ENCODE data around the gene PKN2. TPM values are rescaled to one million over a fixed set of nuclear protein-coding genes. Genes with fewer than 3 reads are reported as not detected.

PKN2 gene
- total RNA-seq, 1 experiment from 2014 or later, result 33.4 TPM

GRCh38 chr1:88802950-88803349, 118.9 kb downstream of the PKN2 start:
- ChIA-PET POLR2A (no interaction called here), CTCF (no interaction called here)
- no peak overlapping the region for H3K27ac Mint-ChIP-seq (ENCODE audit: unreplicated experiment)
- H3K27me3 Mint-ChIP-seq (ENCODE audit: insufficient read depth, unreplicated experiment), result no peaks in the 10 kb centered on the region
- intact Hi-C loops (cut with micrococcal nuclease; ENCODE audit: unreplicated experiment), result no loop called here
- BruUV-seq (replicated peaks), result no TSS peak
- peaks cover 31% of the 10 kb centered on the region for H3K36me3 Mint-ChIP-seq (ENCODE audit: insufficient read depth, unreplicated experiment)
- Histone ChIP-seq H3K36me3 (ENCODE audit: control insufficient read depth, insufficient read depth, low read length) (no peaks in the 10 kb centered on the region), H3K27me3 (replicated peaks; ENCODE audit: control insufficient read depth, insufficient read depth, low read length) (no peaks in the 10 kb centered on the region), H3K4me3 (ENCODE audit: low read depth, low read length) (no peak overlapping the region), H3K9me3 (no peaks in the 10 kb centered on the region), H3K4me1 (no peaks in the 10 kb centered on the region)
- no peaks in the 10 kb centered on the region for H3K4me1 Mint-ChIP-seq (ENCODE audit: low read depth, unreplicated experiment)
- H3K9me3 Mint-ChIP-seq (ENCODE audit: unreplicated experiment), result no peaks in the 10 kb centered on the region
- no peak for TF ChIP-seq CTCF (IDR thresholded peaks at IDR 0.05; ENCODE audit: insufficient read depth in 1 of 2, low read depth in 1 of 2, low read length in 1 of 2, severe bottlenecking in 1 of 2, unreplicated experiment in 1 of 2)
- no peak overlapping the region for H3K4me3 Mint-ChIP-seq (ENCODE audit: unreplicated experiment)
- no peak for DNase-seq

DNA sequence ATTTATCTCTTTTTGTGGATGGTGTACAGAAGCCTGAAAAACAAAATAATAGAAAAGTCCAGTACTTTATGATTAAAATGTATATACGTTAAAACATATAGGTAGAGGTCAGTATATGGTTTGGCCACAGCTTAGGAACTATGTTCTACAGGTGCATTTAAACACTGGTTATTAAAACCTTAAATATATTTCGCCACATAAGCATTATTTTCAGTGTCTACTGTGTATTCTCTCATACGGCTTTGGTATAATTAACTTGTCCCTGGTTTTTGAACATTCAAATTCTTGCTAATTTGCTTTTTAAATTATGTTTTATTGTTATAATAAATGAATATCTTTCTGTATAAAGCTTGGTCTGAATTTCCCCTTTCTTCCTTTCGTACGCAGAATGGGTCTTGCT, 119.4 kb downstream of the PKN2 start:
- no peaks in the 10 kb centered on the region for H3K4me1 ChIP-seq
- ChIA-PET POLR2A (no interaction called here), CTCF (no interaction called here)
- BruUV-seq (replicated peaks), result no TSS peak
- no peaks in the 10 kb centered on the region for H3K27me3 ChIP-seq (replicated peaks; ENCODE audit: control insufficient read depth, insufficient read depth, low read length)
- H3K36me3 Mint-ChIP-seq (ENCODE audit: insufficient read depth, unreplicated experiment), result peaks cover 27% of the 10 kb centered on the region
- no peak for TF ChIP-seq CTCF (IDR thresholded peaks at IDR 0.05; ENCODE audit: insufficient read depth in 1 of 2, low read depth in 1 of 2, low read length in 1 of 2, severe bottlenecking in 1 of 2, unreplicated experiment in 1 of 2)
- H3K4me1 Mint-ChIP-seq (ENCODE audit: low read depth, unreplicated experiment), result no peaks in the 10 kb centered on the region
- no peak overlapping the region for H3K4me3 Mint-ChIP-seq (ENCODE audit: unreplicated experiment)
- H3K9me3 Mint-ChIP-seq (ENCODE audit: unreplicated experiment), result no peaks in the 10 kb centered on the region
- no peaks in the 10 kb centered on the region for H3K36me3 ChIP-seq (ENCODE audit: control insufficient read depth, insufficient read depth, low read length)
- DNase-seq, result no peak
- no peaks in the 10 kb centered on the region for H3K27me3 Mint-ChIP-seq (ENCODE audit: insufficient read depth, unreplicated experiment)
- no peak overlapping the region for H3K4me3 ChIP-seq (ENCODE audit: low read depth, low read length)
- no peaks in the 10 kb centered on the region for H3K9me3 ChIP-seq
- H3K27ac Mint-ChIP-seq (ENCODE audit: unreplicated experiment), result no peak overlapping the region
- intact Hi-C loops (cut with micrococcal nuclease; ENCODE audit: unreplicated experiment), result no loop called here

GRCh38 chr1:88812366-88812765, 128.3 kb downstream of the PKN2 start:
- H3K36me3 ChIP-seq (ENCODE audit: control insufficient read depth, insufficient read depth, low read length), result no peaks in the 10 kb centered on the region
- Mint-ChIP-seq H3K27ac (ENCODE audit: unreplicated experiment) (no peak overlapping the region), H3K9me3 (ENCODE audit: unreplicated experiment) (no peaks in the 10 kb centered on the region), H3K4me1 (ENCODE audit: low read depth, unreplicated experiment) (no peaks in the 10 kb centered on the region), H3K4me3 (ENCODE audit: unreplicated experiment) (no peak overlapping the region), H3K36me3 (ENCODE audit: insufficient read depth, unreplicated experiment) (peaks cover 20% of the 10 kb centered on the region), H3K27me3 (ENCODE audit: insufficient read depth, unreplicated experiment) (no peaks in the 10 kb centered on the region)
- H3K4me1 ChIP-seq, result no peaks in the 10 kb centered on the region
- H3K9me3 ChIP-seq, result no peaks in the 10 kb centered on the region
- no peak for TF ChIP-seq CTCF (IDR thresholded peaks at IDR 0.05; ENCODE audit: insufficient read depth in 1 of 2, low read depth in 1 of 2, low read length in 1 of 2, severe bottlenecking in 1 of 2, unreplicated experiment in 1 of 2)
- H3K27me3 ChIP-seq (replicated peaks; ENCODE audit: control insufficient read depth, insufficient read depth, low read length), result no peaks in the 10 kb centered on the region
- CTCF ChIA-PET, result no interaction called here
- no peak for DNase-seq
- no TSS peak for BruUV-seq (replicated peaks)
- POLR2A ChIA-PET, result no interaction called here
- no peak overlapping the region for H3K4me3 ChIP-seq (ENCODE audit: low read depth, low read length)
- intact Hi-C loops (cut with micrococcal nuclease; ENCODE audit: unreplicated experiment), result no loop called here
